Measurements from ENCODE around the gene DGAT2. TPM values are rescaled to one million over a fixed set of nuclear protein-coding genes. Genes with fewer than 3 reads are reported as not detected.
"Not testable (repeated sequence)": the region's sequence is repeated elsewhere in the genome, so short reads cannot be mapped to it uniquely, and the experiment has no call there.

The DGAT2 gene
- total RNA-seq, 1 experiment from 2014 or later = 6.5 TPM

GRCh38 chr11:75735181-75735845 is 33.3 kb upstream of the DGAT2 start:
- ChIA-PET POLR2A (ENCODE audit: unreplicated experiment) (interaction anchor here (0.5 kb wide), 1 partner anchor 62 kb away, joined by 5 read pairs; no protein-coding TSS in a partner anchor), CTCF (no interaction called here)
- no peaks in the 10 kb centered on the region for H3K9me2 ChIP-seq (ENCODE audit: insufficient read depth)
- H2AFZ ChIP-seq = no peak overlapping the region
- H3F3A ChIP-seq (ENCODE audit: insufficient read depth, low read depth) = peaks cover 4% of the 10 kb centered on the region; the same call in 1 of the 2 replicates
- peak overlapping the region; percentile 37 for H3K4me2 ChIP-seq
- no peak for TF ChIP-seq CTCF (conservative IDR thresholded peaks at IDR 0.05)
- no peak for TF ChIP-seq EZH2 (IDR thresholded peaks at IDR 0.05; ENCODE audit: low read depth)
- no TSS peak for BruUV-seq (replicated peaks)
- no peaks in the 10 kb centered on the region for H3K79me2 ChIP-seq (ENCODE audit: low read depth)
- no peaks in the 10 kb centered on the region for H3K9me3 ChIP-seq (ENCODE audit: insufficient read depth, low read depth)
- H3K27me3 ChIP-seq (ENCODE audit: insufficient read depth, low read depth) = no peaks in the 10 kb centered on the region
- H3K36me3 ChIP-seq (ENCODE audit: low read depth) = no peaks in the 10 kb centered on the region
- no peak for DNase-seq
- peaks cover 25% of the 10 kb centered on the region for H3K4me1 ChIP-seq (replicated peaks; ENCODE audit: insufficient read depth)
- no peak overlapping the region for H3K4me3 ChIP-seq
- intact Hi-C loops (cut with micrococcal nuclease; ENCODE audit: unreplicated experiment) = no loop called here
- no peak overlapping the region for H3K27ac ChIP-seq
- no peaks in the 10 kb centered on the region for H4K20me1 ChIP-seq (ENCODE audit: insufficient read depth)

- H3K79me2 ChIP-seq (ENCODE audit: low read depth) = no peaks in the 10 kb centered on the region
- no peaks in the 10 kb centered on the region for H3K36me3 ChIP-seq (ENCODE audit: low read depth)
- no TSS peak for BruUV-seq (replicated peaks)
- H2AFZ ChIP-seq = no peak overlapping the region
- H3K27ac ChIP-seq = no peak overlapping the region
- no peaks in the 10 kb centered on the region for H3K9me2 ChIP-seq (ENCODE audit: insufficient read depth)
- intact Hi-C loops (cut with micrococcal nuclease; ENCODE audit: unreplicated experiment) = no loop called here
- CTCF ChIA-PET = no interaction called here
- TF ChIP-seq EZH2 (IDR thresholded peaks at IDR 0.05; ENCODE audit: low read depth) (no peak), CTCF (conservative IDR thresholded peaks at IDR 0.05) (no peak)
- no peaks in the 10 kb centered on the region for H3K27me3 ChIP-seq (ENCODE audit: insufficient read depth, low read depth)
- H3K4me3 ChIP-seq = no peak overlapping the region
- peaks cover 25% of the 10 kb centered on the region for H3K4me1 ChIP-seq (replicated peaks; ENCODE audit: insufficient read depth)
- DNase-seq = no peak
- no peaks in the 10 kb centered on the region for H4K20me1 ChIP-seq (ENCODE audit: insufficient read depth)
- no peak overlapping the region for H3K4me2 ChIP-seq
- no peaks in the 10 kb centered on the region for H3K9me3 ChIP-seq (ENCODE audit: insufficient read depth, low read depth)
- POLR2A ChIA-PET (ENCODE audit: unreplicated experiment) = no interaction called here
- H3F3A ChIP-seq (ENCODE audit: insufficient read depth, low read depth) = peaks cover 4% of the 10 kb centered on the region; the same call in 1 of the 2 replicates
These were observed 31.3 kb upstream of the DGAT2 start for GRCh38 chr11:75737314-75737713.

GRCh38 chr11:75740681-75741080 is 27.9 kb upstream of the DGAT2 start:
- intact Hi-C loops (cut with micrococcal nuclease; ENCODE audit: unreplicated experiment) = no loop called here
- Histone ChIP-seq H3K27ac (no peak overlapping the region), H3K79me2 (ENCODE audit: low read depth) (no peaks in the 10 kb centered on the region), H3F3A (ENCODE audit: insufficient read depth, low read depth) (no peaks in the 10 kb centered on the region), H3K36me3 (ENCODE audit: low read depth) (no peaks in the 10 kb centered on the region), H3K4me3 (no peak overlapping the region), H3K4me2 (no peak overlapping the region), H3K9me2 (ENCODE audit: insufficient read depth) (no peaks in the 10 kb centered on the region), H3K27me3 (ENCODE audit: insufficient read depth, low read depth) (no peaks in the 10 kb centered on the region), H3K9me3 (ENCODE audit: insufficient read depth, low read depth) (no peaks in the 10 kb centered on the region), H2AFZ (no peak overlapping the region), H4K20me1 (ENCODE audit: insufficient read depth) (no peaks in the 10 kb centered on the region), H3K4me1 (replicated peaks; ENCODE audit: insufficient read depth) (no peaks in the 10 kb centered on the region)
- DNase-seq = no peak
- ChIA-PET POLR2A (ENCODE audit: unreplicated experiment) (interaction anchor here (0.6 kb wide), 1 partner anchor 118 kb away, joined by 5 read pairs; no protein-coding TSS in a partner anchor), CTCF (no interaction called here)
- BruUV-seq (replicated peaks) = no TSS peak
- TF ChIP-seq CTCF (conservative IDR thresholded peaks at IDR 0.05) = no peak
- TF ChIP-seq EZH2 (IDR thresholded peaks at IDR 0.05; ENCODE audit: low read depth) = no peak

- DNase-seq; CTCF ChIA-PET; intact Hi-C loops (cut with micrococcal nuclease; ENCODE audit: unreplicated experiment); POLR2A ChIA-PET (ENCODE audit: unreplicated experiment); H3K9me2 ChIP-seq (ENCODE audit: insufficient read depth); BruUV-seq (replicated peaks); H3K4me2 ChIP-seq; H3K79me2 ChIP-seq (ENCODE audit: low read depth); H3K9me3 ChIP-seq (ENCODE audit: insufficient read depth, low read depth); H4K20me1 ChIP-seq (ENCODE audit: insufficient read depth); H3F3A ChIP-seq (ENCODE audit: insufficient read depth, low read depth); H2AFZ ChIP-seq; H3K27me3 ChIP-seq (ENCODE audit: insufficient read depth, low read depth); H3K4me1 ChIP-seq (replicated peaks; ENCODE audit: insufficient read depth); H3K27ac ChIP-seq; H3K36me3 ChIP-seq (ENCODE audit: low read depth); H3K4me3 ChIP-seq: not testable (repeated sequence)
These were observed 25.4 kb upstream of the DGAT2 start for GRCh38 chr11:75743159-75743558.
